ENCODE data around the gene GRK3.

- no peak for TF ChIP-seq POLR2A (IDR thresholded peaks at IDR 0.05; ENCODE audit: borderline replicate concordance, extremely low read depth, insufficient read depth, insufficient read length)
- no peak for TF ChIP-seq REST (IDR thresholded peaks at IDR 0.05; ENCODE audit: low read depth)
- TF ChIP-seq, protein P1, sequence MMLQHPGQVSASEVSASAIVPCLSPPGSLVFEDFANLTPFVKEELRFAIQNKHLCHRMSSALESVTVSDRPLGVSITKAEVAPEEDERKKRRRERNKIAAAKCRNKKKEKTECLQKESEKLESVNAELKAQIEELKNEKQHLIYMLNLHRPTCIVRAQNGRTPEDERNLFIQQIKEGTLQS (IDR thresholded peaks at IDR 0.05): no peak
- no peak for TF ChIP-seq EGR1 (IDR thresholded peaks at IDR 0.05; ENCODE audit: low read depth)
- TF ChIP-seq, protein P2, sequence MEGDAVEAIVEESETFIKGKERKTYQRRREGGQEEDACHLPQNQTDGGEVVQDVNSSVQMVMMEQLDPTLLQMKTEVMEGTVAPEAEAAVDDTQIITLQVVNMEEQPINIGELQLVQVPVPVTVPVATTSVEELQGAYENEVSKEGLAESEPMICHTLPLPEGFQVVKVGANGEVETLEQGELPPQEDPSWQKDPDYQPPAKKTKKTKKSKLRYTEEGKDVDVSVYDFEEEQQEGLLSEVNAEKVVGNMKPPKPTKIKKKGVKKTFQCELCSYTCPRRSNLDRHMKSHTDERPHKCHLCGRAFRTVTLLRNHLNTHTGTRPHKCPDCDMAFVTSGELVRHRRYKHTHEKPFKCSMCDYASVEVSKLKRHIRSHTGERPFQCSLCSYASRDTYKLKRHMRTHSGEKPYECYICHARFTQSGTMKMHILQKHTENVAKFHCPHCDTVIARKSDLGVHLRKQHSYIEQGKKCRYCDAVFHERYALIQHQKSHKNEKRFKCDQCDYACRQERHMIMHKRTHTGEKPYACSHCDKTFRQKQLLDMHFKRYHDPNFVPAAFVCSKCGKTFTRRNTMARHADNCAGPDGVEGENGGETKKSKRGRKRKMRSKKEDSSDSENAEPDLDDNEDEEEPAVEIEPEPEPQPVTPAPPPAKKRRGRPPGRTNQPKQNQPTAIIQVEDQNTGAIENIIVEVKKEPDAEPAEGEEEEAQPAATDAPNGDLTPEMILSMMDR (IDR thresholded peaks at IDR 0.05 in 2 of 3, conservative IDR thresholded peaks at IDR 0.05 in 1 of 3; ENCODE audit: borderline replicate concordance in 1 of 3, insufficient read depth in 1 of 3, low read depth in 2 of 3, low read length in 2 of 3): peak; percentile 12 to 30 (median 24); a peak in 1 of 6 replicates
- no peak for TF ChIP-seq EZH2 (IDR thresholded peaks at IDR 0.05)
- TF ChIP-seq YY1 (IDR thresholded peaks at IDR 0.05; ENCODE audit: extremely low read depth, insufficient replicate concordance, low read depth, low read length): no peak
- TF ChIP-seq ELF1 (IDR thresholded peaks at IDR 0.05; ENCODE audit: borderline replicate concordance, low read depth): no peak
- no peak for TF ChIP-seq JUND (IDR thresholded peaks at IDR 0.05)
- peak; percentile 48; the same call in 1 of the 2 replicates for TF ChIP-seq RAD21 (IDR thresholded peaks at IDR 0.05; ENCODE audit: low read depth)
- TF ChIP-seq ZNF274 (IDR thresholded peaks at IDR 0.05; ENCODE audit: low read depth, low read length): no peak
Measured at GRCh38 chr22:25567251-25567675, 2.8 kb downstream of the GRK3 start.
